Breast epithelium (tissue), 4 donors: ENCODE measurements around the gene RFT1. TPM values are rescaled to one million over a fixed set of nuclear protein-coding genes. Genes with fewer than 3 reads are reported as not detected.

Source experiments
- DNase-seq, 2 donors: peaks; one replicate each; pipeline ENCODE4 v3.0.0-alpha.2; 2019; ENCODE audit warnings: low spot score in 2 of 2
- H3K27ac ChIP-seq, 2 donors: fragments of 200-600 bp; sonication (generic) in 1 of 2; one replicate each; pipeline ENCODE4 v1.5.1; 2016 to 2019; ENCODE audit warnings: mild to moderate bottlenecking in 1 of 2
- H3K27me3 ChIP-seq, 2 donors: fragments of 200-600 bp; sonication (generic) in 1 of 2; one replicate each; pipeline versions ENCODE4 v1.5.1 to v1.6.0; 2017 to 2019; ENCODE audit warnings: control low read depth in 1 of 2, mild to moderate bottlenecking in 1 of 2
- H3K36me3 ChIP-seq: fragments of 200-600 bp; one replicate; pipeline ENCODE4 v1.5.1; 2019
- H3K4me1 ChIP-seq, 2 donors: fragments of 200-600 bp; sonication (generic); one replicate each; pipeline ENCODE4 v1.5.1; 2016 to 2019; ENCODE audit warnings: control low read depth in 1 of 2
- H3K4me3 ChIP-seq, 3 donors: fragments of 200-600 bp; sonication (generic); 1 replicate in 2 of 3; 2 replicates in 1 of 3; pipeline ENCODE4 v1.5.1; 2016 to 2019; ENCODE audit warnings: mild to moderate bottlenecking in 3 of 3, moderate library complexity in 2 of 3
- H3K9me3 ChIP-seq, 2 donors: fragments of 200-600 bp; sonication (generic) in 1 of 2; one replicate each; pipeline ENCODE4 v1.5.1; 2016 to 2019; ENCODE audit warnings: control low read depth in 1 of 2
- POLR2A ChIP-seq: fragments of 450-650 bp; IDR thresholded peaks from one replicate; pipeline ENCODE4 v1.6.1; 2016; ENCODE audit warnings: antibody characterized with exemption, mild to moderate bottlenecking, moderate library complexity
- POLR2AphosphoS5 ChIP-seq, 3 donors: sonication (generic); formaldehyde crosslinking; IDR thresholded peaks; one replicate each; pipeline ENCODE4 v1.6.1; 2017; ENCODE audit warnings: antibody characterized with exemption in 3 of 3
- intact Hi-C: fragments of 100-400 bp; cut with DNase I; formaldehyde crosslinking; loops from one replicate; pipeline ENCODE4 v1.15.1; 2023; ENCODE audit warnings: low total_unique reads
- total RNA-seq, 3 donors: library from RNA; depleted of rRNA; stranded (reverse); fragments of >200 nt; gene quantifications; one replicate each; pipeline ENCODE4 v1.1.0, GENCODE V29; 2016
- TF ChIP-seq, protein P1 (sequence below), 3 donors: fragments of 450-650 bp; IDR thresholded peaks; one replicate each; pipeline ENCODE4 v1.5.1; 2016 to 2017; ENCODE audit warnings: antibody characterized with exemption in 3 of 3, mild to moderate bottlenecking in 3 of 3, moderate library complexity in 3 of 3

The RFT1 gene
- total RNA-seq, 3 donors from 2014 or later: 9.5 to 11.7 (median 10.1) TPM

DNA sequence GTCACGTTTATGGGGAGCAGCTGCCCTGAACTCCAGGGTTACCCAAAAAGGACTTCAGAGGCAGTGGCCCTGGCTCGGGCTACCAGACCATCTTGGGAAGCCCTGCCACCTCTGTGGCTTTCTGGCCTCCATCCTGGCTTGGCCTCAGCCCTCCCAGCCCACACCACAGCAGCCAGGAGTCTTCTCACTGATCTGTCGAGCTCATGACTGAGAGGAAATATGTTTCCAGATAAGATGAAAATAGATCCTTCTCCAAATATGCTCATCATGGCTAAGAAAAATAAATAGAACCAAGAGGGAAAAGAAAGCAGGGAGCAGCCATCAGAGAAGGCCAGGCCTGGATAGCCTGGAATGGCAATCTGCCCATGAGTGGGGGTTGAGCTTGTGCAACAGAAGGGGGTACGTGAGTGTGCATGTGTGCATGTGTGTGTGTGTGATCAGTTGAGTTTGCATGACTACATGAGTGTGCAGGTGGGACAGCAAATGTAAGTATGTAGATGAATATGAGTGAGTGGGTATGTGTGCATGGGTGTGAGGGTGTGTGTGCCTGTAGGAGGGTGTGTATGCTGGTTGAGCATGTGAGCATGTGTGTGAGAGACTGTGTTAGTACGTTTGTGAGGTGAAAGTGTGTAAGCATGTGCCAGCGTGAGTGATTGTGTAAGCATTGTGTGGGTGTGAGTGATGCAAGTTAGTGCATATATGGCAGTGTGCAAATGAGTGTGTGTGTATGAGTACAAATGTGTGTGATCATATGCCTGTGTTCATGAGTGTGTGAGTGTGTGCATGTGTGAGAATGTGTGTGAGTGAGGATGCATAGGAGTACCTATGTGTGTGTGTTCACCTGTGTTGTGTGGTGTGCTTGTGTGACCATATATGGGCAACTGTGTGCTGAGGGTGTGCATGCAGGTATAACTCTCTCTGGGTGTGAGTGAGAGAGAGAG lies 9.9 kb upstream of the RFT1 start:
- Histone ChIP-seq H3K4me1 (no peaks in the 10 kb centered on the region), H3K27ac (no peak overlapping the region), H3K36me3 (no peaks in the 10 kb centered on the region), H3K4me3 (no peak overlapping the region), H3K9me3 (no peaks in the 10 kb centered on the region), H3K27me3 (no peaks in the 10 kb centered on the region)
- no peak for DNase-seq
- intact Hi-C loops: loop anchor here (5.0 kb wide), 1 partner anchor 1238 kb away; the partner anchor contains the start of gene IQCF1
- no peak for TF ChIP-seq POLR2A
- TF ChIP-seq POLR2AphosphoS5 (IDR thresholded peaks at IDR 0.05): no peak
- TF ChIP-seq, protein P1, sequence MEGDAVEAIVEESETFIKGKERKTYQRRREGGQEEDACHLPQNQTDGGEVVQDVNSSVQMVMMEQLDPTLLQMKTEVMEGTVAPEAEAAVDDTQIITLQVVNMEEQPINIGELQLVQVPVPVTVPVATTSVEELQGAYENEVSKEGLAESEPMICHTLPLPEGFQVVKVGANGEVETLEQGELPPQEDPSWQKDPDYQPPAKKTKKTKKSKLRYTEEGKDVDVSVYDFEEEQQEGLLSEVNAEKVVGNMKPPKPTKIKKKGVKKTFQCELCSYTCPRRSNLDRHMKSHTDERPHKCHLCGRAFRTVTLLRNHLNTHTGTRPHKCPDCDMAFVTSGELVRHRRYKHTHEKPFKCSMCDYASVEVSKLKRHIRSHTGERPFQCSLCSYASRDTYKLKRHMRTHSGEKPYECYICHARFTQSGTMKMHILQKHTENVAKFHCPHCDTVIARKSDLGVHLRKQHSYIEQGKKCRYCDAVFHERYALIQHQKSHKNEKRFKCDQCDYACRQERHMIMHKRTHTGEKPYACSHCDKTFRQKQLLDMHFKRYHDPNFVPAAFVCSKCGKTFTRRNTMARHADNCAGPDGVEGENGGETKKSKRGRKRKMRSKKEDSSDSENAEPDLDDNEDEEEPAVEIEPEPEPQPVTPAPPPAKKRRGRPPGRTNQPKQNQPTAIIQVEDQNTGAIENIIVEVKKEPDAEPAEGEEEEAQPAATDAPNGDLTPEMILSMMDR (IDR thresholded peaks at IDR 0.05): no peak

DNA sequence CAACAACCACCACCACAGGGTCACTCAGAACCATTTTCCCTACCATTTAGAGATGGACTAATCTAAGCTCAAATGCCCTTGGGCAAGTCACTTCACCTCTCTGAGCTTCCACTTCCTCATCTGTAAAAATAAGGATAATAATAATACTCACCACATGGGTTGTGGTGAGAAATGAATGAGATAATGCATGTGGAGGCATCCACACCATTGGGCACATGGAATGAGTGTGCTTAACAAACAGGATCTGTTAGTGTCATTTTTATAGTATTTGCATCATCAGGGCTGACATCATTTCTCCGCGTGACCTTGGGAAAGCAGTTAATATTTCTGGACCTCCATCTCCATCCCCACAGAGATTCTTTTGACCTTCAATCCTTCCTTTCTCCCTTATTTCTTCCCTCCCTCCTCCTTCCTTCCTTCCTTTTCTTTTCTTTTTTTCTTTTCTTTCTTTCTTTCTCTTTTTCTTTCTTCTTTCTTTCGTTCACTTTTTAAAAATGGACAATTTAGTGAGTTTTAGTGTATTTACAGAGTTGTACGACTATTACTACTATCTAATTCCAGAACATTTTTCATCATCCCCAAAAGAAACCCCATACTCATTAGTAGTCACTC lies 7.7 kb upstream of the RFT1 start:
- Histone ChIP-seq H3K36me3 (no peaks in the 10 kb centered on the region), H3K4me1 (no peaks in the 10 kb centered on the region), H3K4me3 (no peak overlapping the region), H3K27me3 (no peaks in the 10 kb centered on the region), H3K27ac (no peak overlapping the region), H3K9me3 (no peaks in the 10 kb centered on the region)
- intact Hi-C loops: loop anchor here (5.0 kb wide), 1 partner anchor 1236 kb away; the partner anchor contains the start of gene IQCF1
- no peak for DNase-seq
- TF ChIP-seq, protein P1 (IDR thresholded peaks at IDR 0.05): no peak
- no peak for TF ChIP-seq POLR2AphosphoS5 (IDR thresholded peaks at IDR 0.05)
- TF ChIP-seq POLR2A: no peak

DNA sequence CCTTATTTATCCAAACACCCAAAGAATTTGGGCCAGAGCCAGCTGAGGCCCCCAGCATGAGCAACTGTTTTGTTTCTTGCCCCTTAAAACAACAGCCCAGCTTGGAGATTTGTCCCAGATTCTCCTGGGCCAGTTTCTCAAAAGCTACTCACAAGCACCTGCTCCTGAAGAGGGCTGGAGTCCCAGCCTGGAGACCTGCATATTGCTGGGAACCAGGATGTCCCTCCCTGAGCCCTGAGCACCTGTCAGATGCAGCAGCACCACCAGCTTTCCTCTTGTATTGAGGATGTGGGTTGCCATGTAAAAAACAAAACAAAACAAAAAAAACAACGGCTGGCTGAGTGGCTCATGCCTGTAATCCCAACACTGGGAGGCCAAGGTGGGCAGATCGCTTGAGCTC lies 7.0 kb upstream of the RFT1 start:
- Histone ChIP-seq H3K27ac (no peak overlapping the region), H3K4me1 (no peaks in the 10 kb centered on the region), H3K36me3 (no peaks in the 10 kb centered on the region), H3K4me3 (no peak overlapping the region), H3K27me3 (no peaks in the 10 kb centered on the region), H3K9me3 (no peaks in the 10 kb centered on the region)
- no peak for TF ChIP-seq POLR2A
- TF ChIP-seq, protein P1 (IDR thresholded peaks at IDR 0.05): no peak
- TF ChIP-seq POLR2AphosphoS5 (IDR thresholded peaks at IDR 0.05): no peak
- DNase-seq: no peak
- intact Hi-C loops: loop anchor here (5.0 kb wide), 1 partner anchor 1235 kb away; the partner anchor contains the start of gene IQCF1

DNA sequence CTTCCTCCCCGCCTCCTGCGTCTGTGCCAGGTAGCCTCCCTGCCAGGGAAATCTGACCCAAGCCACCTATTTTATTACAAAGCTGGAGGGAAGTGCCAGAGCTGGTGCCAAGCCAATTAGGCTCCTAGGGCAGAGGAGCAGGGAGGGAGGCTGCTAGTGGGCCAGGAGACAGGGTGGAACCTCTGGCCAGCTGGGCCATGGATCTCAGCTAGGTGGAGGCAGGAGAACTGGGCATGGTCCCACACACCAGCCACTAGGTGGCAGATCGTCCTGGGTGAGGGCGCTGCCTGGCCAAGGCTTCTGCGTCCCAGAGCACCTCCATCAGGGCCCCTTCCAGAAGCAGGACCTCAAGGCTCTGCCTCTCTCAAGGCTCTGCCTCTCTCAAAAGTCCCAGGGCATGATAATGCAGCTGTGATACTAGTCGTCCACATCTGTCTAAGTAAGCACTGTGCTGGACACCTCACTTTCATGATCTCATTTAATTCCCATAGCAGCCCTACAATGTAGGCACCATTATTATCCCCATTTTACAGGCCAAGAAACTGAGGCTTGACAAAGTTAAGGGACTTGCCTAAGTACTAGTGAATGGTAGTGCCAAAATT lies 4.5 kb upstream of the RFT1 start:
- no peaks in the 10 kb centered on the region for H3K27me3 ChIP-seq
- no peaks in the 10 kb centered on the region for H3K9me3 ChIP-seq
- intact Hi-C loops: loop anchor here (1.0 to 5.0 kb wide), 2 partner anchors 49 to 1232 kb away; partner anchors contain the start of gene IQCF1
- H3K36me3 ChIP-seq: no peaks in the 10 kb centered on the region
- H3K4me3 ChIP-seq: no peak overlapping the region
- no peak overlapping the region for H3K27ac ChIP-seq
- DNase-seq: peak; percentile 77 to 86
- H3K4me1 ChIP-seq: no peaks in the 10 kb centered on the region
- TF ChIP-seq POLR2A: no peak
- TF ChIP-seq POLR2AphosphoS5 (IDR thresholded peaks at IDR 0.05): no peak
- TF ChIP-seq, protein P1 (IDR thresholded peaks at IDR 0.05): peak; percentile 49 to 74 (median 72)
